ENCODE measurements around the gene OXER1. TPM values are rescaled to one million over a fixed set of nuclear protein-coding genes. Genes with fewer than 3 reads are reported as not detected.
A peak's percentile ranks its signal among the peaks of the same experiment; 100 is the strongest.

The OXER1 gene
- total and polyA plus RNA-seq, 2 of the 13 experiments (the other 11 are each of a cell fraction or from before 2014, with no cell fraction given), result 8.0 to 9.0 TPM

DNA sequence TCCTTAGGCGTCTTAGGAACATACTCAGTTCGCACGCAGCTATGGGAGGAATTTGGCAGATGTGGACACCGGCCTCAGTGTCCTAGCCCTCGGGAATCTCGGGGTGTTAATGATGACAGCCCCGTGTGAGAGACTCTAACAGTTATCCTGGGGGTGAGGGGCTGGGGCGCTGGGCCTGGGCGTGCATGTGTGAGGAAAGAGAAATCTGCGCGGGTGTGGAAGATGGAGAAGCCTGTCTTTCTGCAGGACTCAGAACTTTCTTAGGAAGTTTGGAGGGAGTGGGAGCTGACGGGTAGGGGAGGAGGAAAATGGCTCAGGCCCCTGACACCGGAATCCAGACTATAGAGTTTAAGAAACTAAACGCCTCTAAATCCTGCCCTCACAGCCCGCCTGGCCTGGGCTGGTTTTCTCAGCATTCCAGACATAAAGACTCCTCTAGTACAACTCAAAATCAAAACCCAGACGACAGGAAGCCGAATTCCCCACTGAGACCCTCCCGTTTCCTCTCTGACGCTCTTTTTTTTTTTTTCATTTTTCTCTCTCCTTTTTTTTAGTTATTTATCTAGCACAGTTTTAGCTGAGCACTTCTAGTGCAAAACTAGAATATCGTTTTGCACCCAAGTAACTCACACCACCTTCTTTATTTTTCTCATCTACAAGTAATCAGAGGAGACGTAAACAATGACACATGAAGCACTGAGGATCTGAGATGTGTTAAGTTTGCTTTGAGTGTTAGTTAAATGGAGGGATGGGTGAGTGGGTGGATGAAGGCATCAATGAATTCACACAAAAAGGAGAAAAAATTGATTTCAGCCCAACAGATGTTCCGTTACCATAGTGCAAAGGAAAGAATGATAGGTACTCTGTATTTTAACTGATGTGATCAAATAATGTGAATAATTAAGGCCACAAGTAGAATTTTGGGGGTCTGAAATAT, 29.7 kb upstream of the OXER1 start (continued):
- TF ChIP-seq, protein P1, sequence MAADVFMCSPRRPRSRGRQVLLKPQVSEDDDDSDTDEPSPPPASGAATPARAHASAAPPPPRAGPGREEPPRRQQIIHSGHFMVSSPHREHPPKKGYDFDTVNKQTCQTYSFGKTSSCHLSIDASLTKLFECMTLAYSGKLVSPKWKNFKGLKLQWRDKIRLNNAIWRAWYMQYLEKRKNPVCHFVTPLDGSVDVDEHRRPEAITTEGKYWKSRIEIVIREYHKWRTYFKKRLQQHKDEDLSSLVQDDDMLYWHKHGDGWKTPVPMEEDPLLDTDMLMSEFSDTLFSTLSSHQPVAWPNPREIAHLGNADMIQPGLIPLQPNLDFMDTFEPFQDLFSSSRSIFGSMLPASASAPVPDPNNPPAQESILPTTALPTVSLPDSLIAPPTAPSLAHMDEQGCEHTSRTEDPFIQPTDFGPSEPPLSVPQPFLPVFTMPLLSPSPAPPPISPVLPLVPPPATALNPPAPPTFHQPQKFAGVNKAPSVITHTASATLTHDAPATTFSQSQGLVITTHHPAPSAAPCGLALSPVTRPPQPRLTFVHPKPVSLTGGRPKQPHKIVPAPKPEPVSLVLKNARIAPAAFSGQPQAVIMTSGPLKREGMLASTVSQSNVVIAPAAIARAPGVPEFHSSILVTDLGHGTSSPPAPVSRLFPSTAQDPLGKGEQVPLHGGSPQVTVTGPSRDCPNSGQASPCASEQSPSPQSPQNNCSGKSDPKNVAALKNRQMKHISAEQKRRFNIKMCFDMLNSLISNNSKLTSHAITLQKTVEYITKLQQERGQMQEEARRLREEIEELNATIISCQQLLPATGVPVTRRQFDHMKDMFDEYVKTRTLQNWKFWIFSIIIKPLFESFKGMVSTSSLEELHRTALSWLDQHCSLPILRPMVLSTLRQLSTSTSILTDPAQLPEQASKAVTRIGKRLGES (CRISPR knock-in tag; IDR thresholded peaks at IDR 0.05; ENCODE audit: borderline replicate concordance), result 0 out of 2 replicates have a peak, but pooled peaks have one; percentile 42
- TF ChIP-seq RBAK (CRISPR knock-in tag; IDR thresholded peaks at IDR 0.05) (no peak), ZBTB20 (CRISPR knock-in tag; IDR thresholded peaks at IDR 0.05; ENCODE audit: borderline replicate concordance, low read depth) (peak; percentile 26; the same call in 1 of the 2 replicates), ZNF883 (CRISPR knock-in tag; IDR thresholded peaks at IDR 0.05; ENCODE audit: not compliant biosample characterization) (peak; percentile 1), RBM39 (IDR thresholded peaks at IDR 0.05; ENCODE audit: low read depth, low read length, poor library complexity, severe bottlenecking) (peak; percentile 4), ZNF564 (CRISPR knock-in tag; IDR thresholded peaks at IDR 0.05) (no peak), ARHGAP35 (CRISPR knock-in tag; IDR thresholded peaks at IDR 0.05; ENCODE audit: borderline replicate concordance) (0 out of 2 replicates have a peak, but pooled peaks have one; percentile 12), CBX2 (IDR thresholded peaks at IDR 0.05; ENCODE audit: low read depth, low read length) (no peak), CBX2 (CRISPR knock-in tag; IDR thresholded peaks at IDR 0.05; ENCODE audit: low read depth) (no peak), YY1 (IDR thresholded peaks at IDR 0.05; ENCODE audit: insufficient read depth, insufficient replicate concordance, low read depth, low read length) (peak; percentile 9), GABPA (IDR thresholded peaks at IDR 0.05; ENCODE audit: low read depth, low read length) (no peak), GABPA (CRISPR knock-in tag; IDR thresholded peaks at IDR 0.05; ENCODE audit: low read depth) (no peak), ZC3H4 (CRISPR knock-in tag; IDR thresholded peaks at IDR 0.05; ENCODE audit: borderline replicate concordance) (peak; percentile 13; the same call in 1 of the 2 replicates), ZNF605 (CRISPR knock-in tag; IDR thresholded peaks at IDR 0.05) (peak; percentile 64)
- TF ChIP-seq, protein P2, sequence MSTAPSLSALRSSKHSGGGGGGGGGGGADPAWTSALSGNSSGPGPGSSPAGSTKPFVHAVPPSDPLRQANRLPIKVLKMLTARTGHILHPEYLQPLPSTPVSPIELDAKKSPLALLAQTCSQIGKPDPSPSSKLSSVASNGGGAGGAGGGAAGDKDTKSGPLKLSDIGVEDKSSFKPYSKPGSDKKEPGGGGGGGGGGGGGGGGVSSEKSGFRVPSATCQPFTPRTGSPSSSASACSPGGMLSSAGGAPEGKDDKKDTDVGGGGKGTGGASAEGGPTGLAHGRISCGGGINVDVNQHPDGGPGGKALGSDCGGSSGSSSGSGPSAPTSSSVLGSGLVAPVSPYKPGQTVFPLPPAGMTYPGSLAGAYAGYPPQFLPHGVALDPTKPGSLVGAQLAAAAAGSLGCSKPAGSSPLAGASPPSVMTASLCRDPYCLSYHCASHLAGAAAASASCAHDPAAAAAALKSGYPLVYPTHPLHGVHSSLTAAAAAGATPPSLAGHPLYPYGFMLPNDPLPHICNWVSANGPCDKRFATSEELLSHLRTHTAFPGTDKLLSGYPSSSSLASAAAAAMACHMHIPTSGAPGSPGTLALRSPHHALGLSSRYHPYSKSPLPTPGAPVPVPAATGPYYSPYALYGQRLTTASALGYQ (CRISPR knock-in tag; IDR thresholded peaks at IDR 0.05), result 0 out of 2 replicates have a peak, but pooled peaks have one; percentile 17
- TF ChIP-seq, protein P3, sequence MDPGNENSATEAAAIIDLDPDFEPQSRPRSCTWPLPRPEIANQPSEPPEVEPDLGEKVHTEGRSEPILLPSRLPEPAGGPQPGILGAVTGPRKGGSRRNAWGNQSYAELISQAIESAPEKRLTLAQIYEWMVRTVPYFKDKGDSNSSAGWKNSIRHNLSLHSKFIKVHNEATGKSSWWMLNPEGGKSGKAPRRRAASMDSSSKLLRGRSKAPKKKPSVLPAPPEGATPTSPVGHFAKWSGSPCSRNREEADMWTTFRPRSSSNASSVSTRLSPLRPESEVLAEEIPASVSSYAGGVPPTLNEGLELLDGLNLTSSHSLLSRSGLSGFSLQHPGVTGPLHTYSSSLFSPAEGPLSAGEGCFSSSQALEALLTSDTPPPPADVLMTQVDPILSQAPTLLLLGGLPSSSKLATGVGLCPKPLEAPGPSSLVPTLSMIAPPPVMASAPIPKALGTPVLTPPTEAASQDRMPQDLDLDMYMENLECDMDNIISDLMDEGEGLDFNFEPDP (CRISPR knock-in tag; conservative IDR thresholded peaks at IDR 0.05), result 0 out of 2 replicates have a peak, but pooled peaks have one; percentile 83
- TF ChIP-seq, protein P4, sequence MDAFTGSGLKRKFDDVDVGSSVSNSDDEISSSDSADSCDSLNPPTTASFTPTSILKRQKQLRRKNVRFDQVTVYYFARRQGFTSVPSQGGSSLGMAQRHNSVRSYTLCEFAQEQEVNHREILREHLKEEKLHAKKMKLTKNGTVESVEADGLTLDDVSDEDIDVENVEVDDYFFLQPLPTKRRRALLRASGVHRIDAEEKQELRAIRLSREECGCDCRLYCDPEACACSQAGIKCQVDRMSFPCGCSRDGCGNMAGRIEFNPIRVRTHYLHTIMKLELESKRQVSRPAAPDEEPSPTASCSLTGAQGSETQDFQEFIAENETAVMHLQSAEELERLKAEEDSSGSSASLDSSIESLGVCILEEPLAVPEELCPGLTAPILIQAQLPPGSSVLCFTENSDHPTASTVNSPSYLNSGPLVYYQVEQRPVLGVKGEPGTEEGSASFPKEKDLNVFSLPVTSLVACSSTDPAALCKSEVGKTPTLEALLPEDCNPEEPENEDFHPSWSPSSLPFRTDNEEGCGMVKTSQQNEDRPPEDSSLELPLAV (CRISPR knock-in tag; conservative IDR thresholded peaks at IDR 0.05; ENCODE audit: low read depth), result no peak
- TF ChIP-seq, protein P5, sequence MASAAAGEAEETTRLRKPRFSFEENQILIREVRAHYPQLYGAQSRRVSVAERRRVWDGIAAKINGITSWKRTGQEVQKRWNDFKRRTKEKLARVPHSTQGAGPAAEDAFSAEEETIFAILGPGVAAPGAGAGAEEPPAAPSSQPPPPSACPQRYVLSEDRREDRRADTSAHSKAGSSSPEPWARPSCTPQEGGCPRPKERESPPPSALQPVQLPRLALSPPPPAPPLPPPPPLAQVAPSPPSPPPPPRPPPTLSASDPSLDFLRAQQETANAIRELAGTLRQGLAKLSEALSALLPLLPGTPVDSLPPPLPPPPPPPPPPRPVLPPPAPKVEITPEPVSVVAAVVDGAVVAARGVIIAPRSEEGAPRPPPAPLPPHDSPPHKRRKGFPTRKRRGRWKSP (CRISPR knock-in tag; IDR thresholded peaks at IDR 0.05), result no peak
